Measurements from ENCODE around the gene BIRC6.
A peak's percentile ranks its signal among the peaks of the same experiment; 100 is the strongest.

BIRC6 gene

GRCh38 chr2:32377928-32378327, 21.1 kb downstream of the BIRC6 start:
- DNase-seq = no peak

GRCh38 chr2:32379352-32379751, 22.5 kb downstream of the BIRC6 start:
- no peak for DNase-seq

- no peak for DNase-seq
Observed at GRCh38 chr2:32383858-32384257, 27.0 kb downstream of the BIRC6 start.

GRCh38 chr2:32384529-32384928, 27.7 kb downstream of the BIRC6 start:
- DNase-seq = no peak

- DNase-seq = no peak
Observed at GRCh38 chr2:32386739-32387138, 29.9 kb downstream of the BIRC6 start.

- no peak for DNase-seq
Observed at GRCh38 chr2:32399221-32399620, 42.4 kb downstream of the BIRC6 start.

- DNase-seq = no peak
Observed at GRCh38 chr2:32402091-32402490, 45.3 kb downstream of the BIRC6 start.

GRCh38 chr2:32403782-32404181, 47.0 kb downstream of the BIRC6 start:
- no peak for DNase-seq

- DNase-seq = no peak
Observed at GRCh38 chr2:32404691-32405090, 47.9 kb downstream of the BIRC6 start.

- no peak for DNase-seq
Observed at GRCh38 chr2:32416519-32416918, 59.7 kb downstream of the BIRC6 start.

GRCh38 chr2:32417659-32418058, 60.8 kb downstream of the BIRC6 start:
- DNase-seq = no peak

- DNase-seq = no peak
Observed at GRCh38 chr2:32418778-32419177, 62.0 kb downstream of the BIRC6 start.

GRCh38 chr2:32422133-32422532, 65.3 kb downstream of the BIRC6 start:
- DNase-seq = no peak

- no peak for DNase-seq
Observed at GRCh38 chr2:32423536-32423935, 66.7 kb downstream of the BIRC6 start.

- DNase-seq = no peak
Observed at GRCh38 chr2:32424739-32425138, 67.9 kb downstream of the BIRC6 start.

- DNase-seq = no peak
Observed at GRCh38 chr2:32425719-32426141, 68.9 kb downstream of the BIRC6 start.

GRCh38 chr2:32427672-32428610, 71.1 kb downstream of the BIRC6 start:
- DNase-seq = peak; percentile 15

GRCh38 chr2:32430804-32431203, 74.0 kb downstream of the BIRC6 start:
- no peak for DNase-seq

- no peak for DNase-seq
Observed at GRCh38 chr2:32436150-32436549, 79.3 kb downstream of the BIRC6 start.

GRCh38 chr2:32442020-32442467, 85.2 kb downstream of the BIRC6 start:
- DNase-seq = no peak

GRCh38 chr2:32446369-32446768, 89.5 kb downstream of the BIRC6 start:
- DNase-seq = no peak

GRCh38 chr2:32450851-32451250, 94.0 kb downstream of the BIRC6 start:
- no peak for DNase-seq

- no peak for DNase-seq
Observed at GRCh38 chr2:32452338-32453064, 95.7 kb downstream of the BIRC6 start.
